ENCODE data around the gene EFCAB6. TPM values are rescaled to one million over a fixed set of nuclear protein-coding genes. Genes with fewer than 3 reads are reported as not detected.

EFCAB6 gene
- total and polyA plus RNA-seq, 12 donors: 1.6 to 4.8 (median 2.9) TPM

- 73 to 85% (median 77%) methylated on average over 6 to 7 of the region's 7 CpGs for WGBS, 4 donors
- DNase-seq: no peak
- Histone ChIP-seq H3K9me3 (replicated peaks in 1 of 3) (no peaks in the 10 kb centered on the region), H3K27me3 (no peaks in the 10 kb centered on the region), H3K27ac (no peak overlapping the region), H3K4me3 (no peak overlapping the region), H3K4me1 (replicated peaks in 1 of 2) (no peaks in the 10 kb centered on the region), H3K36me3 (replicated peaks in 1 of 2) (no peaks in the 10 kb centered on the region)
- intact Hi-C loops (cut with DNase I): no loop called here
- no peak for TF ChIP-seq CTCF (IDR thresholded peaks at IDR 0.05)
- no peak for TF ChIP-seq POLR2A (IDR thresholded peaks at IDR 0.05)
These were observed 332.1 kb downstream of the EFCAB6 start for GRCh38 chr22:43479962-43480361.

- intact Hi-C loops (cut with DNase I): no loop called here
These were observed 332.7 kb downstream of the EFCAB6 start for GRCh38 chr22:43479301-43479950.

More at GRCh38 chr22:43479301-43479950, 332.7 kb downstream of the EFCAB6 start:
- Histone ChIP-seq H3K27me3 (no peaks in the 10 kb centered on the region), H3K4me1 (replicated peaks in 1 of 2) (no peaks in the 10 kb centered on the region), H3K9me3 (replicated peaks in 1 of 3) (no peaks in the 10 kb centered on the region), H3K27ac (no peak overlapping the region), H3K4me3 (no peak overlapping the region), H3K36me3 (replicated peaks in 1 of 2) (no peaks in the 10 kb centered on the region)
- WGBS, 4 donors: 77 to 89% (median 84%) methylated on average over 7 of the region's 7 CpGs
- no peak for TF ChIP-seq CTCF (IDR thresholded peaks at IDR 0.05)
- no peak for TF ChIP-seq POLR2A (IDR thresholded peaks at IDR 0.05)
- DNase-seq: no peak

Small RNA genes within 50 kb of the gene (small RNA-seq; reads per million reads assigned to genes)
- 0 reads per million in 2 donors for gene HMGN2P9

Other genes starting within 250 kb of the EFCAB6 start
- gene SULT4A1, start 50.2 kb upstream of the EFCAB6 start, total RNA-seq: 1 to 10 TPM in 4 of 9 donors, under 1 TPM in 1, not detected in 4; 0.65 to 7.4 (median 1.6) TPM
- gene SULT4A1, start 50.2 kb upstream of the EFCAB6 start, polyA plus RNA-seq: 1 to 10 TPM; 2.8 to 8.8 (median 3.9) TPM
- not detected for gene PNPLA5, start 79.7 kb upstream of the EFCAB6 start, total RNA-seq
- not detected for gene PNPLA5, start 79.7 kb upstream of the EFCAB6 start, polyA plus RNA-seq
- 1 to 10 TPM in 3 of 9 donors, under 1 TPM in 5, not detected in 1; 0.15 to 2.9 (median 0.48) TPM for gene PNPLA3, start 111.5 kb upstream of the EFCAB6 start, total RNA-seq
- gene PNPLA3, start 111.5 kb upstream of the EFCAB6 start, polyA plus RNA-seq: 1 to 10 TPM in 1 of 3 donors, under 1 TPM in 2; 0.27 to 4.4 (median 0.32) TPM
- gene SAMM50, start 143.1 kb upstream of the EFCAB6 start, total RNA-seq: 10 to 100 TPM; 44.9 to 85.7 (median 62.5) TPM
- 10 to 100 TPM; 15.8 to 91.5 (median 18.7) TPM for gene SAMM50, start 143.1 kb upstream of the EFCAB6 start, polyA plus RNA-seq
- gene PARVB, start 212.0 kb upstream of the EFCAB6 start, total RNA-seq: 10 to 100 TPM; 17.1 to 77.6 (median 55.4) TPM
- gene PARVB, start 212.0 kb upstream of the EFCAB6 start, polyA plus RNA-seq: 10 to 100 TPM; 16.9 to 42.5 (median 23.8) TPM

All from adrenal gland (tissue), 12 donors.